Esophagus squamous epithelium (tissue), 4 donors: Measurements from ENCODE around the gene LHX4.

Experiments used
- POLR2A ChIP-seq, 4 donors: fragments of 450-650 bp; IDR thresholded peaks; one replicate each; pipeline ENCODE4 v1.6.1; 2017; ENCODE audit warnings: antibody characterized with exemption in 4 of 4, mild to moderate bottlenecking in 4 of 4, moderate library complexity in 3 of 4
- TF ChIP-seq, protein P1 (sequence below), 6 experiments: fragments of 450-650 bp in 4 of 6; fragments of 200-600 bp in 2 of 6; sonication (generic) in 2 of 6; IDR thresholded peaks; one replicate each; pipeline ENCODE4 v1.5.1; 2016 to 2019; ENCODE audit warnings: antibody characterized with exemption in 6 of 6, mild to moderate bottlenecking in 4 of 6, moderate library complexity in 4 of 6

DNA sequence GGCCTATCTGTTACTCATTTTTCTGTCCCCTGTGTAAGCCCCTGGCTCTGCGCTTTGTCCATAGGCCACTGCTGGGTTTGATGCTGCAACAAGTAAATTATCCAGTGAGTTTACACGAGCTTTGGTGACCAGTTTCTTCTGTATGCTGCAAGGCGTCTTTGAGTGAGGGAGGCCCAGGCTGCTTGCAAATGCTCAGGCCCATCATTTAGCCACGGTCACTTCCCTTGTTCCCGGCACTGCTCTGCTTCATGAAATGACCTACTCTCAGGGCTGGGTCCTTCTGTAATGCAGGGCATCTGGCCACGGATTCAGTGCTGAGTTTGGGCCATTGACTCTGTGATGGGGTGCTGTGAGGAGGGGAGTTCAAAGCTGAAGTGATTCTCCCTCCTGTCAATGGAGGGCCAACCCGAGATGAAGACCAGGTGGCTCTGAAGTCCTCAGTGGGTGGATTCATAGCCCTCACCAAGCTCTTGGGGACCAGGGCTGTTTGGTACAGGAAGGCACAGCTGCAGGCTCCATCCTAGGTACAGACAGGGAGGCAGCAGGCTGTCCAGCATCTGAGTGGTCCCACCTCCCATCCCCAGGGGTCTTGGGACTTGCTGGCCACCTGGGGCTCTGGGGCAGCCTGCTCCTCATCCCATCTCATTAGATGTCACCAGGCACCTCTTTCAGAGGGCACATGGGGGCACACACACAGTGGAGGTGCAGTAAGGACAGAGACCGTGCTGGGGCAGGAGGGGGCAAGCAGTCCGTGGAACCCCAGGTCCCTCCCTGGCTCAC is 21.7 kb downstream of the LHX4 start:
- TF ChIP-seq POLR2A (IDR thresholded peaks at IDR 0.05), result no peak
- TF ChIP-seq, protein P1, sequence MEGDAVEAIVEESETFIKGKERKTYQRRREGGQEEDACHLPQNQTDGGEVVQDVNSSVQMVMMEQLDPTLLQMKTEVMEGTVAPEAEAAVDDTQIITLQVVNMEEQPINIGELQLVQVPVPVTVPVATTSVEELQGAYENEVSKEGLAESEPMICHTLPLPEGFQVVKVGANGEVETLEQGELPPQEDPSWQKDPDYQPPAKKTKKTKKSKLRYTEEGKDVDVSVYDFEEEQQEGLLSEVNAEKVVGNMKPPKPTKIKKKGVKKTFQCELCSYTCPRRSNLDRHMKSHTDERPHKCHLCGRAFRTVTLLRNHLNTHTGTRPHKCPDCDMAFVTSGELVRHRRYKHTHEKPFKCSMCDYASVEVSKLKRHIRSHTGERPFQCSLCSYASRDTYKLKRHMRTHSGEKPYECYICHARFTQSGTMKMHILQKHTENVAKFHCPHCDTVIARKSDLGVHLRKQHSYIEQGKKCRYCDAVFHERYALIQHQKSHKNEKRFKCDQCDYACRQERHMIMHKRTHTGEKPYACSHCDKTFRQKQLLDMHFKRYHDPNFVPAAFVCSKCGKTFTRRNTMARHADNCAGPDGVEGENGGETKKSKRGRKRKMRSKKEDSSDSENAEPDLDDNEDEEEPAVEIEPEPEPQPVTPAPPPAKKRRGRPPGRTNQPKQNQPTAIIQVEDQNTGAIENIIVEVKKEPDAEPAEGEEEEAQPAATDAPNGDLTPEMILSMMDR (IDR thresholded peaks at IDR 0.05), result no peak
